Stimulated activated CD4-positive, alpha-beta T cell treated with anti-CD3 and anti-CD28 coated beads, Interleukin-2, amount 100 ng/mL, for 24 hours (primary cell): ENCODE results near the gene ERO1A.

ENCODE experiments used
- DNase-seq, 2 donors: peaks; one replicate each; pipeline ENCODE4 v3.0.0-alpha.2; 2020

Gene ERO1A

DNA sequence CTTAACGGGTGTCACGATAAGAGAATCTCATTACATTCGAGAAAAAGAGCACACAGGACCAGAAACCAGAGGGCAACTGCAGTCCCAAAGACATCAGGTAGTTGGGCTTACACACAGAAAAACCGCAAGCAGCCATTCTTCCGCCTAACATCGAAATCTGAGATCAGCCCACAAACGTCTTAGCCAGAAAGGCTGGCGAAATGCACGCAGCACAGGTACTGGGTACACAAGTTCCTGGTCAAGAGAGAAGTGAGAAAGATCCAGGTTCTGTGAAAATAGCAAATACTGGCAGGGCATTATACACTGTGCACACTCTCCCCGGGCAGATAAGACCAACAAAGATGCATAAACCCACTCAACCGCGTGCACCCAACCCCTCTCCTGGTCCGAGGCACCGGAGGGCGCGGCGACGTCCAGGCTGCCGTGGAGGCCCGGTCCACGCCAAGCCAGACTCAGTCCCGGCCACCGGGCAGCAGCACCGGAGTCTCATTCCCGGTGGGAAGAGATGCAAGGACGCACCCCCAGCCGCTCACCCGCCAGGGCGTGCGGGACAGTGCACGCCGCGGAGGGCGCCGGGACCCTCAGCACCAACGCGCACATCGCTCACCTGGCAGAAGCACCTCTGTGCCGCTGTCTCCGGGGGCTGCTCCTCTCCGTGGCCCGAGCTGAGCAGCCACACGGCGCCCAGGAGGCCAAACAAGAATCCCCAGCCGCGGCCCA lies 437 bp downstream of the ERO1A start:
- peak; percentile 59 to 61 for DNase-seq

DNA sequence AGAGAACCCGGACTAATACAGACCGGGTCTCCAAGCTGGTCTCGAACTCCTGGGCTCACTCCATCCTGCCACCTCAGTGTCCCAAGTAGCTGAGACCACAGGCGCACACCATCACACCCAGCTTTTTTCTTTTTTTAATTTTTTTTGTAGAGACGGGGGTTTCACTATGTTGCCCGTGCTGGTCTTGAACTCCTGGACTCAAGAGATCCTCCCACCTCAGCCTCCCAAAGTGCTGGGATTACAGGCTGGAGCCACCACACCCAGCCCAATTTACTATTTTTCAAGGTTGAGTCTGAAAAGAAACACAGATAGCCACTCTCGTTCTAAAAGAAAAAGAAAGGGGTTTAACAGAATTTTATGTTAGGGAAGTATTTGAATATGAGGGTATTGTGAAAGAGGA lies 1.8 kb downstream of the ERO1A start:
- DNase-seq, result no peak

DNA sequence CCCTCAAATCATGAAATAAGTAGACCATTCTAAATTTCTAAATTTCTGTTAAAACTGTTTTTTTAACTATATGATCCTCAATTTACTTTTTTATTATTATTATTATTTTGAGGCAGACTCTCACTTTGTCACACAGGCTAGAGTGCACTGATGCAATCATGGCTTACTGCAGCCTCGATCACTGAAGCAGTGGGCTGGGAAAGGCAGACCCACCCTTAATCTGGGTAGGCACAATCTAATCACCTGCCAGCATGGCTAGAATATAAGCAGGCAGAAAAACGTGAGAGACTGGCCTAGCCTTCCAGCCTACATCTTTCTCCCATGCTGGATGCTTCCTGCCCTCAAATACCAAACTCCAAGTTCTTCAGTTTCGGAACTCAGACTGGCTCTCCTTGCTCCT lies 2.3 kb downstream of the ERO1A start:
- DNase-seq, result no peak

DNA sequence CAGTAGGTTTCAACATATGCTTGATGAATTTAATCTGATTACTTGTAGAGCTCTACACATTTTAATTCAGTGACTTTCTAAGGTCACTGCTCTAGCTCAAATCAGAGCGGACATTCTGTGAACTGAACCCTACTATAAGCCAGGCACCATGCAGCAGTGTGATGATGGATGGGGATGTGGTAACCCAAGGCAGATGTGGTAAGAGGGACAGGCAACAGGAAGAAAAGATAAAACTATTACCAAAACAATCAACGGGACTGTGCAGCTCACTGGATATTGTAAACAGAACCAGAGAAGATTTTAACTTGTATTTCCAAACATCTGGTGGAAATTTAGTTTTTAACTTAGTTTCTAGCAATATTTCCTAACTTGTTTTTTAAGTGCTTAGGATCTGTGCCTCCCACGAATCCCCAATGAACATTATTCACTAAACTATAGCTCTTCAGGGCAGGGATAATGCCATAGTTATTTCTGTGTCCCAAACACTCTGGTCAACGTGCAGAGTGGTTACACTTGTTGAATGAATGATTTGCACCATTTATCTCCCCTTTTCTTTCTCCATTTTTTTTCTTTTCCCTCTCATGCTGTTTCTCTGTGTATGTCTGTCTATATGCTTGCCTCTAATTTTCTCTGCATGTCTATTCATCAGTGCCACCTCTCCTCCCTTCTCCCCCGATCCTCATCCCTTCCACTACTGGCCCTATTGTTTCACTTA lies 3.0 kb downstream of the ERO1A start:
- DNase-seq, result no peak

DNA sequence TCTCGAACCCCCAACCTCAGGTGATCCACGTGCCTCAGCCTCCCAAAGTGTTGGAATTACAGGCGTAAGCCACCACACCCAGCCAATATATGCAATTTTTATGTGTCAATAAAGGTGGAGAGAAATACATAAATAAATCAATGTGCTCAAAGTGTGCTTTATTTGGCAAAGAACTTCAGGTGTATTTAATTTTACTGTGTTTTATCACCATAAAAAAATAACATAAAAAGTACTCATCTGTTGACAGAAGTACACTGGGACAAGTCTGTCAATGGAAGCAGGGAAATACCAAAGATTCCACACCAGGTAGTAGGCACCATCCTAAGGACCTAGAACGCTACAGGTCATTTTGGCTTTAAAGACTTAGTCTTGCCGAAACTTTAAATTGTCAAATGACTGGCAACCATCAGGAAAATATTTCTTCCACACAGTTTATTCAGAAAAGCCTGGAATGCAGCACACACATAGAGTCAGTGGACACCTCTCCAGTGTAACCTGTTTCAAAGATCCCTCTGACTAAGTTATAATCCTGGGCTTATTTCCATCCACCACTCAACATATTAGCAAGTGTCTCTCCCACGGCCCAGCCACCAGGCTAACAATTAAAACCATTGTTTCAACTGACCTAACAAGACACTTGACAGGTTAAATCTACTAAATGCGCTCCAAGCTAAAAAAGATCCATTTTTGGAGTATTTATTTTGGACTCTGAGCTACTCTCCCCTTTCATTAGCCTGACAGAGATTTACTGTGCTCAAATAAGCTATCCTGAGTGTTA lies 4.2 kb downstream of the ERO1A start:
- DNase-seq, result no peak

DNA sequence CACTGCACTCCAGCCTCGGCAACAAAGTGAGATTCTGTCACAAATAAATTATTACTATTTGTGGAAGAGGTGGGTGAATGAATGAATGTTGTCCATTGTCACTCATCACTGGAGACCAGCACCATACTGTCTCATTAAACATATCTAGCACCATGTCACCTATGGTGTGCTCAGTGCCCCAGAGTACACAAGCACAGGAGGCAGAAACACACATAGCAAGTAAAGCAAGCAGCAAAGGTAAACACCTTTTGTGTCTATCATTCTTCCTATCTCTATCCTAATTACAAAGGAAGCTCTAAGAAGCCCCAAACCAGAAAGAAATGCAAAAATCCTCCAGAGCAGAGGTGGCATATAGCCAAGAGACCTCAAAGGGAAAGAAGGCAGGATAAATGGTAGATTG lies 9.2 kb downstream of the ERO1A start:
- DNase-seq, result no peak

DNA sequence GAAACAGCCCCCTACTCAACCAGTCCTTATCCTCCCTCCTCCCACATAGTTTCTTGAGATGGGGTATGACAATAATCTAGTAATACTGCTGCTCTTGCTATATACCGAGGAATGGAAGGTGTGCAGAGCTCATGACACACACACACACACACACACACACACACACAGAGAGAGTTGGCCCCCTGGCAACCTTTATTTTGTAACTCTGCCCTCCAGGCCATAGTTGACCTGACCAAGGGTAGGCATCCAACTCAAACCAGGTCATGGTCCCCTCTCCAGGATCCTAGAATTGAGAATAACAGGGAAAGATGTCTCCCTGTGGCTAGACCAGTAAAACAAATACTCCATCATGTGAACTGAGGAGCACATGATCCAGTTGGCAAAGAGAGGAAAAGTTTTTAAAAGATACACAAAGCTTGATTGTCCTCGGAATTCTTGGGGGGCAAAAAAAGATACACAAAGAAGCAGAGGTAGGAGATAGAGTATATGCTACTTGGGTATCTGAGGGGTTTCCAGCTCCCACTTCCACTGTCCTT lies 11.3 kb downstream of the ERO1A start:
- no peak for DNase-seq

DNA sequence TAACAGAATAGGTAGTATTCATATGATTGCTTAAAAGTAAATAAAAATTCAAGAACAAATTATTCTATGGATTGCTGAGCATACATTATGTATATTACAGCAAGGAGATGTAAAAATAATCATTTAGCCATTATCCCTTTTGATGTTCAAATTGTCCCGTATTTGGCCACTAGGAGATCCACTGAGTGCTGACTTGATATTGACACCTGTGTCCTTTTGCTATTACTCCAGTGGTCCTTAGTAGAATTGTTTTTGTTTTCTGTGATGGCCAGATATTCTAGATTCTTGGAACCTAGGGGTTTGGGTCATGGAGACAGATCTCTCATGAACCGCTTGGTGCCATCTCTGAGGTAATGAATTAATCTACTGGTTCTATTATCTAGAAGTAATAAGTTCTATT lies 16.8 kb downstream of the ERO1A start:
- DNase-seq, result no peak

DNA sequence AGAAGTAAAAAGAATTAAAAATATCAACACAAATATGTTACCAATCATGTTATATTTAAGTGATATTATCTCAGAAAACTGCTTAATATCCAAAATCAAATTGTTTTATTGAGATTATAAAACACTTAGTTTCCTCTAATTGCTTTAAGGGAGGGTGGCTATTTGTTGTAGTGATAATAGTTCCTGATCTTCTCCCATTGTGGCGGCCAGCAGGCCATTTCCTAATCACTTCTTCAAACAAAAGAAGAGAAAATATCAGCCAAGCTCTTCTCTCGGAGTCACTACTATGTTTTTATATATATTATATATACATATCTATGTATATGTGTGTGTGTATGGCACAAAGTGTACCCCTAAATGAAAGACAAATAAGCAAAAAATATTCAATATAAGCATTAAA lies 31.5 kb downstream of the ERO1A start:
- DNase-seq, result no peak

DNA sequence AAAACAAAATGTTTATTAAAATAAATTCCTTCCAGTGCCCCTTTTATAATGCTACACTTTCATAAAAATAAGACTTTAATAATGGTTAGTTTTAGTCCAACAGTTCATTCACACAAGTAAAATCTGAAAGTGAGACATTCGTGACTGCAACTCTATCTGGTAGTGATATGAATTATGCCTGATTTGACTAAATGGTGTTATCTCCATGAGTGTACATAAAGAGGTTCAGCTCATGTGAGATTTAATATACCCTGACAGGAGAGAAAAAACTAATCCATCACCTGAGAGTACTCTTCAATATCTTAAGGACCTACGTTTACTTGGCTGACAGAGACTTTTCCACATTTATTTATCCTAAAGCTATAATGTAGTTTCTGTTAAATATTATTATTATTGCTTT lies 34.0 kb downstream of the ERO1A start:
- DNase-seq, result no peak

DNA sequence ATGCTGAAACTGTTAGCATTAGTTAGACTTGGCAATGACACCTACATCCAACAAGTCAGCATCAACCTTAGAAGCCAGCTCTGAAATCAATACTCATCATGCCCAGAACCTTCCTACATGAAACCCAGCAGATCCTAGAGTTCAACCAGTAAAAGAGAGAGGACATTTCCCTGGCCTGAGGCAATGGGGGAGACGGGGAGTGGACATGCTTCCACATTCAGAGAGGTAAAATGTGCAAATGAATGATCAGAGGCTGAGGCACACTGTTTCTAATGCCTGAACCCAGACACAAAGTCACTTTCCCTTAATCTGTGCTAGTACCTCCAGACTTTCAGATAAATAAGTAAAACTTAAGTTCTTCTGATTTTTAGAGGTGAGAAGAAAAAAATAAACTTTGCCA lies 34.5 kb downstream of the ERO1A start:
- no peak for DNase-seq

DNA sequence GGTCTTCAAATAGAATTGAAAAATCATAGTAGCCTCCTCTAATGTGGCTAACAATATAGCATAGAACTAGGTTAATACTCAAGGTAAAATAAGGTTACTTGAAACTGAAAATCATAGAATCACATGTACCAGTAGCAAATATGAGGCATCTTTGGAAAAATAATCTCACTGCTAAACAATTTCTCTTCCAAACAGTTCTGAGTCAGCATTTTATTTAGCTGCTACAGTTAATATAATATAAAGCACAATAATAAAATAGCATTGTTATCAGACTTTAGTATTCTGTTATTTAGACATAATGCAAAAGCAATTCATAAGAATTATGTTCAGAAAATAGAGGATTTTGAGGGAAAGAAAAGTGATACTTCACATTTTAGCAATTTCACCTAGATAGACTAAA lies 35.0 kb downstream of the ERO1A start:
- no peak for DNase-seq

DNA sequence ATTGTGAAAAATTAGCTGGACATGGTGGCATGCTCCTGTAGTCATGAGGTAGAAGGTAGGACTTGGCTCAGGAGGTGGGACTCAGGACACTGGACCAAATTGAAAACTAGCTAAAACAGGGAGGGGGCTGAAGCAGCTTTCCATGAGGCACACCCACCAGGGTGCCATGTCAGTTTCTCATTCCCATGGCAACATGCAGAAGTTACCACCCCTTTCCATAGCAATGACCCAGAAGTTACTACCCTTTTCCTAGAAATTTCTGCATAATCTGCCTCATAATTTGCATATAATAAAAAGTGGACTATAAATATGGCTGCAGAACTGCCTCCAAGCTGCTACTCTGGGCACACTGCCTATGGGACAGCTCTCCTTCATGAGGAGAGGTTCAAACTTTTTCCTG lies 38.5 kb downstream of the ERO1A start:
- DNase-seq, result no peak

DNA sequence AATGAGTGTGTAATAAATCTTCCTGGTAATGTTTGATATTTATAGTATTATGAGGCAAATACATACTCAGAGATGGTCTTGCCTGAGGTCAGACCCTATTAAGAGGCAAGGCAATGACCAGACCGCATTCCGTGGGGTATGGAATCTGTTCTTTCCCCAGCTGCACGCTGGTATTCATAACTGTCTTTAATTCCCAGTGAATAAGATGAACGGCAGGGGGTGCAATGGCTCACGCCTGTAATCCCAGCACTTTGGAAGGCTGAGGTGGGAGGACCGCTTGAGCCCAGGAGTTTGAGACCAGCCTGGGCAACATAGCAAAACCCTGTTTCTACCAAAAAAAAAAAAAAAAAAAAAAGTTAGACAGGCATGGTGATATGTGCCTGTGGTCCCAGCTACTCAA lies 44.6 kb downstream of the ERO1A start:
- no peak for DNase-seq

DNA sequence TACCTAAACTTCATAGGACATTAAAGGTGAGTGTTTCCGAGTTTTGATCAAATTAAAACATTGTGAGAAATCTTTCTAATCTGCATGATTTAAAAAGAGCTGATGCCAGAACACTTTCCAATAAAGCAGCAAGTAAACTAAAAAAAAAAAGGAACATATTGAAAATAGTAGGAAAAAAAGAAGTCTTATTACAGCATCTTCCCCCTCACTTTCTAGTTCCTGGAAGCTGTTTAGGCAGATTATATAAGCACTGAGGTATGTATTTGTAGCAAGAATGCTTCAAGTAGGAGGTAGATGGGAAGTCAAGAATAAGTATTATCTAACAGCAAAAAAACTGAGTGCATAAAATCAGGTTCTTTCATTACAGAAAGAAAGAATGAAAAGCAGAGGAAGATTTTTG lies 45.8 kb downstream of the ERO1A start:
- DNase-seq, result no peak

DNA sequence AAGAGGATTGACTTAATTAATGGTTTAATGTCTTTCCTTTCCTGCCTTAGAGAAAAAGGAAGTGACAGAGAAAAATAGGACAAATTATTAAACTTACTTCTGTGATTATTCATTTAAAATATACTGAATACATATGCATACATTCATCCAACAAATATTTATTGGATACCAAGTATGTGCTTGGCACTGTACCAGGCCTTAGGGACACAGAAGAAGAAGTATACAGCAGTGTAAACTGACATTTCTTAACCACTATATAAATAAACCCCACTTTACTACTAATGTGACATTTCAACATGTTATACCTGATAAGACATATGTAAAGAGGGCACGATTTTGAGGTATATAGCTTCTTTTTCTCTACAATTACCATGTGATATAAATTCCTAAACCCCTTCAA lies 53.6 kb downstream of the ERO1A start:
- no peak for DNase-seq

DNA sequence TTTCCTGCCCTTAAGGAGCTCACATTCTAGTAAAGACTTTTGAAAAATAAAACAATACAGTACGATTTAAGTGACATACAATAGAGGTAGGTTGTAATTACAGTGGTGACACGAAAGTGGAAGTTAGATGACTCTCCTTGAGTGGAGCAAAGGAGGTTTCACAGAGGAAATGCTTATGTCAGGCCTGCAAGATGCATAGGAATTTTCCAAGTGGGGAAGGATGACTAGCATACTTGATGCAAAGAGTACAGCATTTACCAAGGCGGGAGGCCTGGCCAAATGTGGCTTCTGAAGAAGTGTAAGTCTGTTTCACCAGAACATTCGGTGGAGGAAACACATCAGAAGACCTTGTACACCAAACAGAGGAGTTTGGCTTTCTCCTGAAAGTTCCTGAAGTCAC lies 55.2 kb downstream of the ERO1A start:
- DNase-seq, result peak in 1 of 2 donors; percentile 27

DNA sequence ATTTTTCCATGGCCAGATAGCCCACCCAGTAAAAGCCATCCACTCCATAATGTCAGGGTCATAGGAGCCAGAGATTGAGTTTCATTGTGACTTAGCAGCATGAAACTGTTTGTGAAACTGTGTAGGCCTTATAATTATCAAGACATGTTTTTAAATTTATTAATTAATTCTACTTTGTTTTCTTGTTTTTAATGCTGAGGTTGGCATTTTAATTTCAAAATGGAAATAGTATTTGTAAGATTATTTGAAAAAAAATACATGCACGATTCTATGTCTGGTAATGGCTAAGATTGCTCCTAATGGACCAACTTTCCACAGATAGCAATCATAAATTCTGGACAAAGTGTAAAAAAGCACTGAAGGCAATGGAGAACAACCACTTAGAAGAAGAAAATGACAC lies 75.7 kb downstream of the ERO1A start:
- DNase-seq, result no peak

DNA sequence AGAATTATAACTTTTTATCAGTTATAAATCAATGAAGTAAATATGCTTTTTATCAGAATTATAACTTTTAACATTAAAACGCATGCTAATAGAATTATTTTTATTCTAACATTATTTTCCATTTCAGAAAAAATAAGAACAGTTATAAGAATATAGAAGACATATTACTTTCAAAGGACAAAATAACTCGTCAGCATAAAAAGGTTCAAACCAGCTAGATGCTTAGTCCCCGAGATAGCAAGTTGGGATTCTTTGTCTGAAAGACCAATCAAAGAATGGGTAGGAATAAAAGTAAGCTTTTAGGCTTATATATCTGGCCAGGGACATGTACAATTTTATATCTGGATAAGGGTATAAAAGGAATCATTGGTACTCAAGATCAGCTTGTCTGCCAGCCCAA lies 76.8 kb downstream of the ERO1A start:
- no peak for DNase-seq

DNA sequence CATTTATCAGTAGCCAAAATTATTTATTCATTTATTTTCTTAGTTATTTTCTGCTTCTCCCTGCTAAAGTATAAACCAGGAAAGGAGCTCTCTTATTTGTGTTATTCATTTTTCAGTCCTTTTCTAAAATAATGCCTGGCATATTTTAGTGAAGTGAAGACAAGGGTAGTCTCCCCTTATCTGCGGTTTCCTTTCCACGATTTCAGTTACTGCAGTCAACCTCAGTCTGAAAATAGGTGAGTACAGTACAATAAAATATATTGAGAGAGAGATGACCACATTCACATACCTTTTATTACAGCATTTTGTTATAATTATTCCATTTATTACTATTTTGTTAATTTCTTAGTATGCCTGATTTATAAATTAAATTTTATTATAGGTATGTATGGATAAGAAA lies 85.2 kb downstream of the ERO1A start:
- no peak for DNase-seq

DNA sequence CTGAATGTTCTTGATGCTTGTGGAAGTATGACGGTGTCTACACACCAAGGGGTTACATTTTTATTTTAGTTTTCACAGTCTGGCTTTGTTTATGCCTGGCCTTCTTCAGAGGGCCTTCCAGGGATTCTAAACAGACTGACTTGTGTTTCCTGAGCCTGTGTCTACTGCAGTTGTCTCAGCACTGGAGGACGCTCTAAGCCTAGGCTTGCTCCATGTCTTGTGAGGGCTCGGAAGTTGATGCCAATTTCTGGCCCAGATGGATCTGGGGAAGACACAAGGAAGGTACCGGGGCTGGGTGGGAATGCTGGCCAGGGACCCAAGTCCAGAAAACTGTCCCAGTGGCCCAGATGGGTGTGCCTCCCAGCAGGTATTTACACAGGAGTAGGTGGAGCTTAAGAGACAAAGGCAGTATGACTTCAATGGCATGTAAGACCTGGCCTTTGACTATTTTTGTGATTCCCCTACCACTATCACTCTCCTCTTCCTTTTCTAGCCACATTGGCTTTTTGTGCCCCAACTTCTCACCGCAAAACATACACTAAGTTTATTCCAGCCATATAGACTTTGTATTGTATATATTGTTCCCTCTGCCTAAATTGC lies 85.8 kb downstream of the ERO1A start:
- no peak for DNase-seq

DNA sequence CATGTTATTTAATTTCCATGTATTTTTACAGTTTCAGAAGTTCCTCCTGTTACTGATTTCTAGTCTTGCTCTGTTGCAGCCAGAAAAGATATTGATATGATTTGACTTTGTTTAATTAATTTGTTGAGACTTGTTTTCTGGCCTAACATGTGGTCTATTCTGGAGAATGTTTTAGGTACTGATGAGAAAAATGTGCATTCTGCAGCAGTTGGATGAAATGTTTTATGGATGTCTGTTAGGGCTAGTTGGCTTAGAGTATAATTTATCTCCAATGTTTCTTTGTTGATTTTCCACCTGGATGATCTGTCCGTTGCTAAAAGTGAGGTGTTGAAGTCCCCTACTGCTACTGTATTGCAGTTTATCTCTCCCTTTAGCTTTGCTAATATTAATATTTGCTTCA lies 88.3 kb downstream of the ERO1A start:
- no peak for DNase-seq

DNA sequence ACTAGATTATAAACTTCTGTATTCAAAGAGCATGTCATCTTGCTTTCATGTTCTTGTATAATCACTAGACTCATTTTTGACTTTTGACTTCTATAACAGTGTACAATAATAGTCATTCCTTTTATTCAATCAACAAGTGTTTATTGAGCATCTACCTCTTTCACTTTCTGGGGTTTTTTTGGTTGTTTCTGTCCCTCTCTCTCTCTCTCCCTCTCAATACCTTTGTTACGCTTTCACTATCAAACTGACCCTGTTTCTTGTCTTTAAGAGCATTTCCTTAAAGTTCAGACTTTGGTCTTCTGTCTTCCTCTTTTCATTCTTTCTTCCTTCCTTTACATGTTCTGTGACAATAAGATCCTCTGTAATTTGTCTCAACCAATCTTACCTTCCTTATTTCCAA lies 93.2 kb downstream of the ERO1A start:
- no peak for DNase-seq
